ENCODE data around the gene SLC35E3. TPM values are rescaled to one million over a fixed set of nuclear protein-coding genes. Genes with fewer than 3 reads are reported as not detected.

The SLC35E3 gene
- total and polyA plus RNA-seq, 7 experiments from 2014 or later, result 4.8 to 12.1 (median 9.2) TPM

DNA sequence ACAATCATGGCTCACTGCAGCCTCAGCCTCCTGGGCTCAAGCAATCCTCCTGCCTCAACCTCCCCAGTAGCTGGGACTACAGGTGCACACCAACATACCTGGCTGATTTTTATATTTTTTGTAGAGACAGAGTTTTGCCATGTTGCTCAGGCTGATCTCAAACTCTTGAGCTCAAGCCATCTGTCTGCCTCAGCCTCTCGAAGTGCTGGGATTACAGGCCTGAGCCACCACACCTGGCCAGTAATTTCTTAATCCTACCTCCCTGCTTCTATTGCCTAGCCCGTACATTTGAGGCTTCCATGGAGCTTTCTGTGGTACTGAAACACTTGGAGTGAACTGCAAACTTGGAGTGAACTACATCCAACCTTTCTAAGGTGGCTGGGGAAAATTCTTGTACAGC is 20.7 kb downstream of the SLC35E3 start:
- DNase-seq (no peak), ATAC-seq (no peak)
- ChIA-PET POLR2A (interaction anchor here (0.6 kb wide), 1 partner anchor 423 kb away, joined by 3 read pairs; no protein-coding TSS in a partner anchor), CTCF (no interaction called here)
- Histone ChIP-seq H3K9me3 (ENCODE audit: control insufficient read depth in 2 of 3, low read length in 3 of 3) (no peaks in the 10 kb centered on the region), H3K4me3 (ENCODE audit: low read length) (no peak overlapping the region), H3K27me3 (ENCODE audit: control insufficient read depth in 2 of 2, insufficient read depth in 2 of 2, low read length in 2 of 2) (no peaks in the 10 kb centered on the region), H3K27ac (ENCODE audit: low read depth, low read length) (no peak overlapping the region), H3K36me3 (ENCODE audit: control insufficient read depth in 2 of 3, insufficient read depth in 3 of 3, low read length in 3 of 3) (peaks cover 0 to 24% (median 0%) of the 10 kb centered on the region in 3 experiments), H3K4me1 (ENCODE audit: control insufficient read depth in 2 of 2, insufficient read depth in 2 of 2, low read length in 2 of 2) (no peaks in the 10 kb centered on the region)
- no peaks in the 10 kb centered on the region for H3K27me3 Mint-ChIP-seq
- H3K4me3 Mint-ChIP-seq, result no peak overlapping the region
- peaks cover 0 to 6% (median 0%) of the 10 kb centered on the region in 11 donors for H3K9me3 Mint-ChIP-seq
- intact Hi-C loops (cut with micrococcal nuclease), result no loop called here
- no peak overlapping the region for H3K27ac Mint-ChIP-seq
- peaks cover 1 to 16% (median 7%) of the 10 kb centered on the region in 7 donors for H3K4me1 Mint-ChIP-seq
- H3K36me3 Mint-ChIP-seq, result peaks cover 5 to 34% (median 20%) of the 10 kb centered on the region in 5 donors

DNA sequence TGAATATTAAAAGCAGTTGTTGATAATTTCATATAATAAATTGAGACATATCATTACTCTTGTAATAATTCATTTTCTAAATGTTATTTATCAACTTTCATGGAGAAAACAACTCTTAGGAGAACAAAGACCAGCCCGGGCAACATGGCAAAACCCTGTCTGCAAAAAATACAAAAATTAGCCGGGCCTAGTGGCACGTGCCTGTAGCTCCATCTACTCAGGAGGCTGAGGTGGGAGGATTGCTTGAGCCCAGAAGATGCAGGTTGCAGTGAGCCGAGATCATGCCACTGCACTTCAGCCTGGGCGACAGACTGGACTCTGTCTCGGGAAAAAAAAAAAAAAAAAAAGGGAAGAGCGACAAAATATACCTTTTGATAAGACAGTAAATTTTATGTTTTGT is 21.2 kb downstream of the SLC35E3 start:
- DNase-seq (no peak), ATAC-seq (no peak)
- intact Hi-C loops (cut with micrococcal nuclease), result no loop called here
- Mint-ChIP-seq H3K4me3 (no peak overlapping the region), H3K4me1 (peaks cover 0 to 16% (median 4%) of the 10 kb centered on the region in 7 donors), H3K9me3 (peaks cover 0 to 6% (median 0%) of the 10 kb centered on the region in 11 donors), H3K27ac (no peak overlapping the region), H3K27me3 (no peaks in the 10 kb centered on the region), H3K36me3 (peaks cover 3 to 28% (median 15%) of the 10 kb centered on the region in 5 donors)
- H3K27me3 ChIP-seq (ENCODE audit: control insufficient read depth in 2 of 2, insufficient read depth in 2 of 2, low read length in 2 of 2), result no peaks in the 10 kb centered on the region
- H3K4me1 ChIP-seq (ENCODE audit: control insufficient read depth in 2 of 2, insufficient read depth in 2 of 2, low read length in 2 of 2), result no peaks in the 10 kb centered on the region
- H3K4me3 ChIP-seq (ENCODE audit: low read length), result no peak overlapping the region
- ChIA-PET POLR2A (no interaction called here), CTCF (no interaction called here)
- no peak overlapping the region for H3K27ac ChIP-seq (ENCODE audit: low read depth, low read length)
- H3K36me3 ChIP-seq (ENCODE audit: control insufficient read depth in 2 of 3, insufficient read depth in 3 of 3, low read length in 3 of 3), result peaks cover 0 to 19% (median 0%) of the 10 kb centered on the region in 3 experiments
- H3K9me3 ChIP-seq (ENCODE audit: control insufficient read depth in 2 of 3, low read length in 3 of 3), result no peaks in the 10 kb centered on the region

DNA sequence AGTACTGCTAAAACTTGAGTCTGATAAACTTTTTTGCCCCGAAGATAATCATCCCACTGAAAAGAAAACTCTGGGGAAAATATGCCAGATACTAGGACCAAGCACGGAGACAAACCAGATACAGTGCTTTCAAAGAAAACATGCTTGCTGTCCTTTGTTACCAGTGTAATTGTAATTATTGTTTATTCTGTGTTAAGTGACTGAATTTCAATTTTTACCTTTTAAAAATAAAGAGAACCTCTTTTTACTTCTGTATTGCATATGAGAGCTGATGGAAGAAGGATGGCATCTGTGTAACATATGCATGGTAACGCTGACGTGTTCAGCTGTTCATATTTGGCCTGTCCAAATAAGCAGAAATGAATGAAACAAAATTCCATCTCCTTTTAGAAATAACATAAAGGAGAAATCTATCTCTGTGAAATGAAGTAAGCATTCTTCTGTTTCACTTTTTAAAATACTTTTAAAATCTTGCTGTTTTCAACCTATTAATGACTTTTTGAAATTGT is 22.5 kb downstream of the SLC35E3 start:
- Mint-ChIP-seq H3K27ac (no peak overlapping the region), H3K27me3 (no peaks in the 10 kb centered on the region), H3K36me3 (peaks cover 3 to 24% (median 11%) of the 10 kb centered on the region in 5 donors), H3K9me3 (peaks cover 0 to 6% (median 0%) of the 10 kb centered on the region in 11 donors), H3K4me1 (peaks cover 9 to 29% (median 16%) of the 10 kb centered on the region in 7 donors), H3K4me3 (no peak overlapping the region)
- ChIA-PET POLR2A (no interaction called here), CTCF (no interaction called here)
- ATAC-seq (no peak), DNase-seq (no peak)
- Histone ChIP-seq H3K4me3 (ENCODE audit: low read length) (no peak overlapping the region), H3K27me3 (ENCODE audit: control insufficient read depth in 2 of 2, insufficient read depth in 2 of 2, low read length in 2 of 2) (no peaks in the 10 kb centered on the region), H3K27ac (ENCODE audit: low read depth, low read length) (no peak overlapping the region), H3K36me3 (ENCODE audit: control insufficient read depth in 2 of 3, insufficient read depth in 3 of 3, low read length in 3 of 3) (peaks cover 0 to 13% (median 0%) of the 10 kb centered on the region in 3 experiments), H3K9me3 (ENCODE audit: control insufficient read depth in 2 of 3, low read length in 3 of 3) (no peaks in the 10 kb centered on the region), H3K4me1 (ENCODE audit: control insufficient read depth in 2 of 2, insufficient read depth in 2 of 2, low read length in 2 of 2) (peaks cover 5 to 9% of the 10 kb centered on the region in 2 donors)
- intact Hi-C loops (cut with micrococcal nuclease), result no loop called here

DNA sequence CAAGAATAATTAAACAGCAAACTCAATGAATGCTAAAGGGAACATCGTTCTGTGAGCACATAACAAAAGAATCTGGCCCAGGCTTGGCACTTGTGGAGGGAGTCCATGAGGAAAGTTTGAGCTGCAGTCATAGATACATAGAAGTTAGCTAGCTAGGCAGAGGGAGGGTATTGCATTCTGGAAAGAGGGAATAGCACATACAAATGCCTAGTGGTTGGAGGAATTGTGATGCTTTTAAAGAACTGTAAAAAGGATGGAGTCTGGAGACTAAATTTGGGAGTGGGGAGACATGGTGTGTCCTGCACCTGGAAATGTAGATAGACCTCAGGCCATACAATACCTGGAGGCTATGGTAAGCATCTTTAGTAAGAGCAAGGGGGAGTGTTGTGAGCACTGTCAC is 24.0 kb downstream of the SLC35E3 start:
- DNase-seq (no peak), ATAC-seq (no peak)
- Mint-ChIP-seq H3K4me3 (no peak overlapping the region), H3K9me3 (peaks cover 0 to 6% (median 0%) of the 10 kb centered on the region in 11 donors), H3K27ac (peak overlapping the region in 7 of 9 donors; percentile 11 to 82 (median 42)), H3K27me3 (no peaks in the 10 kb centered on the region), H3K36me3 (peaks cover 0 to 13% (median 4%) of the 10 kb centered on the region in 5 donors), H3K4me1 (peaks cover 9 to 36% (median 23%) of the 10 kb centered on the region in 7 donors)
- Histone ChIP-seq H3K36me3 (ENCODE audit: control insufficient read depth in 2 of 3, insufficient read depth in 3 of 3, low read length in 3 of 3) (peaks cover 0 to 5% (median 0%) of the 10 kb centered on the region in 3 experiments), H3K9me3 (ENCODE audit: control insufficient read depth in 2 of 3, low read length in 3 of 3) (no peaks in the 10 kb centered on the region), H3K27ac (ENCODE audit: low read depth, low read length) (no peak overlapping the region), H3K4me1 (ENCODE audit: control insufficient read depth in 2 of 2, insufficient read depth in 2 of 2, low read length in 2 of 2) (peaks cover 5 to 15% of the 10 kb centered on the region in 2 donors), H3K27me3 (ENCODE audit: control insufficient read depth in 2 of 2, insufficient read depth in 2 of 2, low read length in 2 of 2) (no peaks in the 10 kb centered on the region), H3K4me3 (ENCODE audit: low read length) (no peak overlapping the region)
- intact Hi-C loops (cut with micrococcal nuclease), result loop anchor here in 1 of 2 donors (5.0 kb wide), 1 partner anchor 37 kb away; the partner anchor contains the start of gene MDM2
- ChIA-PET CTCF (interaction anchor here (1.2 kb wide), 1 partner anchor 24 kb away, joined by 3 read pairs; the partner anchor contains the start of gene SLC35E3), POLR2A (interaction anchor here (1.3 kb wide), 1 partner anchor 37 kb away, joined by 3 read pairs; no protein-coding TSS in a partner anchor)

DNA sequence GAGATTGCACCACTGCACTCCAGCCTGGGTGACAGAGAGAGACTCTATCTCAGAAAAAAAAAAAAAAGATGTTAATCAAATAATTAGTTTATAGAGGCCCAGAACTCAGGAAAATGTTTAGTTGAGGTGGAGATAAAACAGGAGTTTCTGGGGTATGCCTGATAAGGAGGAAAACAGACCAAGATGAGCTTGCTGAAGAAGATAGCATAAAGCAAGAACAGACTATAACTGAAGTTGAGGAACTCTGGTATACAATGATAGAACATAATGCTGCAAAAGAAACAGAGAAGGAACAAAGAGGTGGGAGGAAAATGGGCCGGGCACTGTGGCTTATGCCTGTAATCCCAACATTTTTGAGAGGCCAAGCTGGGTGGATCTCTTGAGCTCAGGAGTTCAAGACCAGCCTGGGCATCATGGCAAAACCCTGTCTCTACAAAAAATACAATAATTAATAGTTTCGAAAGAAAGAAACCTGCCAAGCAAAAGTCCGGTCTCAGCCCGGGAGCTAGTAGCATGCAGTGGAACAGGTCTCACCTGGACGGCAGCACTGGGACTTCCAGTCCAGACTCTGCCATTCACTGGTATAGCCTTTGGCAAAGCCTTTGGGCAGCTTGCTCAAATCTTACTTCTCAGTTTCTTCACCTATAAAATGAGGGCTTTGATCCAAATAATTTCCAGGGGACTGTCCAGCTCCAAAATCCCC is 25.4 kb downstream of the SLC35E3 start:
- no peak overlapping the region for H3K4me3 ChIP-seq (ENCODE audit: low read length)
- ChIA-PET CTCF (interaction anchor here (0.6 to 1.2 kb wide), 2 partner anchors 25 to 334 kb away, joined by 3 read pairs; partner anchors contain the start of gene SLC35E3), POLR2A (interaction anchor here (0.5 to 1.4 kb wide), 5 partner anchors 9 to 394 kb away, joined by 3 to 7 read pairs (median 3); partner anchors contain the start of genes MDM2 and SLC35E3)
- H3K36me3 ChIP-seq (ENCODE audit: control insufficient read depth in 2 of 3, insufficient read depth in 3 of 3, low read length in 3 of 3), result peaks cover 0 to 5% (median 0%) of the 10 kb centered on the region in 3 experiments
- Mint-ChIP-seq H3K4me3 (no peak overlapping the region), H3K4me1 (peaks cover 9 to 36% (median 23%) of the 10 kb centered on the region in 7 donors), H3K9me3 (peaks cover 0 to 6% (median 0%) of the 10 kb centered on the region in 11 donors), H3K27me3 (no peaks in the 10 kb centered on the region), H3K36me3 (peaks cover 0 to 13% (median 4%) of the 10 kb centered on the region in 5 donors), H3K27ac (peak overlapping the region in 8 of 9 donors; percentile 9 to 83 (median 46))
- no peak for DNase-seq
- no peaks in the 10 kb centered on the region for H3K27me3 ChIP-seq (ENCODE audit: control insufficient read depth in 2 of 2, insufficient read depth in 2 of 2, low read length in 2 of 2)
- H3K9me3 ChIP-seq (ENCODE audit: control insufficient read depth in 2 of 3, low read length in 3 of 3), result no peaks in the 10 kb centered on the region
- peaks cover 5 to 15% of the 10 kb centered on the region in 2 donors for H3K4me1 ChIP-seq (ENCODE audit: control insufficient read depth in 2 of 2, insufficient read depth in 2 of 2, low read length in 2 of 2)
- no peak for ATAC-seq
- no peak overlapping the region for H3K27ac ChIP-seq (ENCODE audit: low read depth, low read length)
- intact Hi-C loops (cut with micrococcal nuclease), result loop anchor here in 1 of 2 donors (5.0 kb wide), 1 partner anchor 36 kb away; the partner anchor contains the start of gene MDM2

DNA sequence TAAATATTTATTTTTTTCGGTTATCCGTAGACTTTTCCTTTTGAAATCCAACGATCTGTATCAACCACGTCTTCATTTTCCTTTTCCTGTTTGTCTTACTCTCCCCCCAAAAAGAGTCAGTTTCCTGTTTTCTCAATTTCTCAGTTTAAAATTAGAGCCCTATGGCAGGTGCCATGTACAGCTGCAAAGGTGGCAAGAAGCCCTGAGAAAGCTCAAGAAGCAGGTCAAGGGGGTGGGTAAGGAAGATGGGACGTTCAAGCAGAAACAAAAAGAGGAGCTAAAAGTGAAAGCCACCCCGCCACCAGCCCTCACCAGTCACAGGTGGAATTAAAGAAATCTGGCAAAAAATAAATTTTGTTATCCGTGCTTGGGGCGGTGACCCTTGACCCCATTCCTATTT is 26.7 kb downstream of the SLC35E3 start:
- POLR2A ChIA-PET, result interaction anchor here (1.1 to 1.6 kb wide), 3 partner anchors 35 to 40 kb away, joined by 5 to 7 read pairs (median 7); partner anchors contain the start of gene MDM2
- H3K36me3 ChIP-seq (ENCODE audit: control insufficient read depth in 2 of 3, insufficient read depth in 3 of 3, low read length in 3 of 3), result no peaks in the 10 kb centered on the region
- DNase-seq (peak in 2 of 9 donors; percentile 7 to 13), ATAC-seq (no peak)
- peaks cover 0 to 10% (median 4%) of the 10 kb centered on the region in 5 donors for H3K36me3 Mint-ChIP-seq
- no peaks in the 10 kb centered on the region for H3K27me3 ChIP-seq (ENCODE audit: control insufficient read depth in 2 of 2, insufficient read depth in 2 of 2, low read length in 2 of 2)
- H3K27ac ChIP-seq (ENCODE audit: low read depth, low read length), result peak overlapping the region; percentile 39
- peak overlapping the region; percentile 24 to 94 (median 86) for H3K27ac Mint-ChIP-seq
- CTCF ChIA-PET, result no interaction called here
- H3K4me1 ChIP-seq (ENCODE audit: control insufficient read depth in 2 of 2, insufficient read depth in 2 of 2, low read length in 2 of 2), result peaks cover 5 to 15% of the 10 kb centered on the region in 2 donors
- H3K4me1 Mint-ChIP-seq, result peaks cover 9 to 36% (median 23%) of the 10 kb centered on the region in 7 donors
- peak overlapping the region; percentile 16 for H3K4me3 ChIP-seq (ENCODE audit: low read length)
- no peaks in the 10 kb centered on the region for H3K27me3 Mint-ChIP-seq
- H3K4me3 Mint-ChIP-seq, result peak overlapping the region; percentile 36 to 81 (median 70)
- peaks cover 0 to 6% (median 0%) of the 10 kb centered on the region in 11 donors for H3K9me3 Mint-ChIP-seq
- intact Hi-C loops (cut with micrococcal nuclease), result loop anchor here in 1 of 2 donors (5.0 kb wide), 1 partner anchor 35 kb away; the partner anchor contains the start of gene MDM2
- no peaks in the 10 kb centered on the region for H3K9me3 ChIP-seq (ENCODE audit: control insufficient read depth in 2 of 3, low read length in 3 of 3)

Measured in naive thymus-derived CD4-positive, alpha-beta T cell (primary cell).